GM18502 (cell line): ENCODE measurements around the gene CDK18.
"Not testable (repeated sequence)": the region's sequence is repeated elsewhere in the genome, so short reads cannot be mapped to it uniquely, and the experiment has no call there.

Experiments
- ATAC-seq: cut with Tn5 transposase; IDR thresholded peaks from one replicate; pipeline ENCODE4 v1.9.1; 2021; ENCODE audit warnings: mild to moderate bottlenecking; ENCODE audit not compliant: unreplicated experiment, poor library complexity

CDK18 gene

GRCh38 chr1:205504311-205505075 is at the start of gene CDK18:
TSS of gene CDK18 (plus strand) at chr1:205504669. CDS start at chr1:205523168, 18,499 bp downstream.
- no peak for ATAC-seq

GRCh38 chr1:205454903-205455335 is 49.5 kb upstream of the CDK18 start:
- no peak for ATAC-seq

- no peak for ATAC-seq
Observed at GRCh38 chr1:205455581-205456382, 48.7 kb upstream of the CDK18 start, which contains the start of gene BLACAT1. TSS of gene BLACAT1 (minus strand) at chr1:205456045.

- no peak for ATAC-seq
Observed at GRCh38 chr1:205456383-205456867, 48.0 kb upstream of the CDK18 start.

GRCh38 chr1:205456868-205457745 is 47.4 kb upstream of the CDK18 start:
- ATAC-seq, result no peak

GRCh38 chr1:205458777-205459566 is 45.5 kb upstream of the CDK18 start:
- no peak for ATAC-seq

- ATAC-seq, result no peak
Observed at GRCh38 chr1:205465392-205465791, 39.1 kb upstream of the CDK18 start.

GRCh38 chr1:205466595-205467220 is 37.8 kb upstream of the CDK18 start:
- ATAC-seq, result no peak

- ATAC-seq, result no peak
Observed at GRCh38 chr1:205470131-205470530, 34.3 kb upstream of the CDK18 start.

GRCh38 chr1:205472737-205473441 is 31.6 kb upstream of the CDK18 start:
- no peak for ATAC-seq

- ATAC-seq, result no peak
Observed at GRCh38 chr1:205473475-205473874, 31.0 kb upstream of the CDK18 start.

- ATAC-seq, result no peak
Observed at GRCh38 chr1:205473966-205474365, 30.5 kb upstream of the CDK18 start.

- no peak for ATAC-seq
Observed at GRCh38 chr1:205474571-205474970, 29.9 kb upstream of the CDK18 start.

GRCh38 chr1:205475855-205476254 is 28.6 kb upstream of the CDK18 start:
- ATAC-seq, result no peak

- ATAC-seq, result no peak
Observed at GRCh38 chr1:205476648-205477047, 27.8 kb upstream of the CDK18 start.

- ATAC-seq, result no peak
Observed at GRCh38 chr1:205477121-205477758, 27.2 kb upstream of the CDK18 start.

GRCh38 chr1:205477759-205478247 is 26.7 kb upstream of the CDK18 start:
- no peak for ATAC-seq

- not testable (repeated sequence) for ATAC-seq
Observed at GRCh38 chr1:205478985-205479384, 25.5 kb upstream of the CDK18 start.
